Body of pancreas (tissue), 4 donors: ENCODE data around the gene ETS2. TPM values are rescaled to one million over a fixed set of nuclear protein-coding genes. Genes with fewer than 3 reads are reported as not detected.
A peak's percentile ranks its signal among the peaks of the same experiment; 100 is the strongest.

Source experiments
- ATAC-seq: fragments of 150-250 bp; one replicate; pipeline ENCODE4 v1.9.1; 2016
- DNase-seq, 4 donors: peaks; one replicate each; pipeline ENCODE4 v3.0.0-alpha.2; 2019
- H3K27ac ChIP-seq, 4 donors: fragments of 200-600 bp; sonication (generic); 1 replicate in 3 of 4; 2 replicates in 1 of 4; pipeline versions ENCODE4 v1.5.1 to v1.6.1; 2016 to 2019; ENCODE audit warnings: mild to moderate bottlenecking in 1 of 4, mixed read lengths in 1 of 4, moderate library complexity in 1 of 4
- H3K27me3 ChIP-seq, 2 donors: fragments of 200-600 bp; sonication (generic); one replicate each; pipeline ENCODE4 v1.6.0; 2016; ENCODE audit warnings: mild to moderate bottlenecking in 1 of 2
- H3K36me3 ChIP-seq, 2 donors: fragments of 200-600 bp; sonication (generic); replicated peaks in 1 of 2; 2 replicates each; pipeline ENCODE4 v1.5.1; 2016; ENCODE audit warnings: low read depth in 2 of 2; ENCODE audit not compliant: insufficient read depth in 1 of 2
- H3K4me1 ChIP-seq: fragments of 200-600 bp; sonication (generic); one replicate; pipeline ENCODE4 v1.6.0; 2016
- H3K4me3 ChIP-seq, 2 donors: fragments of 200-600 bp; sonication (generic); 1 replicate in 1 of 2; 2 replicates in 1 of 2; pipeline ENCODE4 v1.5.1; 2016 to 2019
- H3K9me3 ChIP-seq, 3 donors: fragments of 200-600 bp; sonication (generic); 1 replicate in 2 of 3; 2 replicates in 1 of 3; pipeline ENCODE4 v1.5.1; 2016
- POLR2A ChIP-seq, 3 donors: fragments of 450-650 bp; IDR thresholded peaks; one replicate each; pipeline ENCODE4 v1.6.1; 2016; ENCODE audit warnings: antibody characterized with exemption in 3 of 3, mild to moderate bottlenecking in 2 of 3
- WGBS, 2 donors: methylation state at CpG; one replicate each; pipeline ENCODE4 v1.1.5; 2017; 5-methylcytosine and 5-hydroxymethylcytosine counted together
- intact Hi-C: fragments of 100-400 bp; cut with DNase I; formaldehyde crosslinking; loops from one replicate; pipeline ENCODE4 v1.15.1; 2023
- total RNA-seq, 2 donors: library from RNA; depleted of rRNA; stranded (reverse); fragments of >200 nt; gene quantifications; one replicate each; pipeline ENCODE4 v1.1.0, GENCODE V29; 2016
- TF ChIP-seq, protein P1 (sequence below), 7 experiments: fragments of 450-650 bp in 4 of 7; fragments of 200-600 bp in 3 of 7; sonication (generic) in 3 of 7; IDR thresholded peaks; one replicate each; pipeline ENCODE4 v1.5.1; 2016 to 2019; ENCODE audit warnings: antibody characterized with exemption in 7 of 7

Gene ETS2
- total RNA-seq, 2 donors from 2014 or later, result 17.9 to 25.7 TPM

DNA sequence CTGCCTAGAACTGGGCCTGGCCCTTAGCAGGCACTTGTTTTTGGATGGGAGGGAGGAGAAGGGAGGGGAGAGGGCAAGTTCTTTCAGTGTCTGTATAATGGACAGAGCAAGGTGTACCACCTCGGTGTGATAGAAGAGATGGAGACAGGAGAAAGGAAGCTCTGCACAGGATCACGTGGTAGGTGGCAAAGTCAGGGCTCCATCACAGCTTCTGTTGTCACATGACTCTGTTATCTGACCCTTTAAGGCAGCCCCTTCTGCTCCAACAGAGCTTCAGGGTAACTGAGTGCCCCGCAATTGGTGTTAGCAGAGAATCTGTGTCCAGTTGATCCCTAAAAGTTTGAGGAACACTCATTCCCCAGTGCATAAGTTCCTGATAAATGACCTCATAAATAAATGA is 16.5 kb upstream of the ETS2 start:
- ATAC-seq, result no peak
- peak overlapping the region in 1 of 4 donors; percentile 88 for H3K27ac ChIP-seq
- DNase-seq, result no peak
- no peaks in the 10 kb centered on the region for H3K27me3 ChIP-seq
- no peaks in the 10 kb centered on the region for H3K9me3 ChIP-seq
- TF ChIP-seq, protein P1, sequence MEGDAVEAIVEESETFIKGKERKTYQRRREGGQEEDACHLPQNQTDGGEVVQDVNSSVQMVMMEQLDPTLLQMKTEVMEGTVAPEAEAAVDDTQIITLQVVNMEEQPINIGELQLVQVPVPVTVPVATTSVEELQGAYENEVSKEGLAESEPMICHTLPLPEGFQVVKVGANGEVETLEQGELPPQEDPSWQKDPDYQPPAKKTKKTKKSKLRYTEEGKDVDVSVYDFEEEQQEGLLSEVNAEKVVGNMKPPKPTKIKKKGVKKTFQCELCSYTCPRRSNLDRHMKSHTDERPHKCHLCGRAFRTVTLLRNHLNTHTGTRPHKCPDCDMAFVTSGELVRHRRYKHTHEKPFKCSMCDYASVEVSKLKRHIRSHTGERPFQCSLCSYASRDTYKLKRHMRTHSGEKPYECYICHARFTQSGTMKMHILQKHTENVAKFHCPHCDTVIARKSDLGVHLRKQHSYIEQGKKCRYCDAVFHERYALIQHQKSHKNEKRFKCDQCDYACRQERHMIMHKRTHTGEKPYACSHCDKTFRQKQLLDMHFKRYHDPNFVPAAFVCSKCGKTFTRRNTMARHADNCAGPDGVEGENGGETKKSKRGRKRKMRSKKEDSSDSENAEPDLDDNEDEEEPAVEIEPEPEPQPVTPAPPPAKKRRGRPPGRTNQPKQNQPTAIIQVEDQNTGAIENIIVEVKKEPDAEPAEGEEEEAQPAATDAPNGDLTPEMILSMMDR (IDR thresholded peaks at IDR 0.05), result no peak
- 76 to 93% methylated on average over 3 of the region's 3 CpGs for WGBS, 2 donors
- no peak overlapping the region for H3K4me3 ChIP-seq
- H3K4me1 ChIP-seq, result peaks cover 16% of the 10 kb centered on the region
- H3K36me3 ChIP-seq, result no peaks in the 10 kb centered on the region
- intact Hi-C loops, result no loop called here

DNA sequence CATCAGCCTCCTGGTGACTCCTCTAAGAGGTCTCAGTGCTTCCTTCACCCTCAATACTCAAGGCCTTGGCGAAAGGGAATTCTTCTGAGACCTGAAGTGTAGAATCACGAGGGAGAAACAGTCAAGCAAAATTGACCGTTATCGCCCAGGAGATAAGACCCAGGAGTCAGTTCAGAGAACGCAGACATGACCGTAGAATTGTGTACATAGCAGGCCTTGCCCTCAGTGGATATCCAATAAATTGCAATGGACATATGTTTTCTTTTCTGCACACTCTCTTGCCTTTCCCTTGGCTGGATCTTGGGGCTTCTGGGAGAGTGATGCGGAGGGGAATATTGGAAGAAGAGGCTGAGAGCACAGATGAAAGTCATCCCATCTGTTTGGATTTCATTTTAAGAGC is 15.7 kb upstream of the ETS2 start:
- H3K9me3 ChIP-seq, result no peaks in the 10 kb centered on the region
- peaks cover 23% of the 10 kb centered on the region for H3K4me1 ChIP-seq
- DNase-seq, result no peak
- H3K27ac ChIP-seq, result no peak overlapping the region
- no peaks in the 10 kb centered on the region for H3K27me3 ChIP-seq
- H3K4me3 ChIP-seq, result no peak overlapping the region
- TF ChIP-seq, protein P1 (IDR thresholded peaks at IDR 0.05), result no peak
- TF ChIP-seq POLR2A (IDR thresholded peaks at IDR 0.05), result no peak
- intact Hi-C loops, result no loop called here
- 72 to 78% methylated on average over 7 of the region's 7 CpGs for WGBS, 2 donors
- no peaks in the 10 kb centered on the region for H3K36me3 ChIP-seq
- no peak for ATAC-seq

DNA sequence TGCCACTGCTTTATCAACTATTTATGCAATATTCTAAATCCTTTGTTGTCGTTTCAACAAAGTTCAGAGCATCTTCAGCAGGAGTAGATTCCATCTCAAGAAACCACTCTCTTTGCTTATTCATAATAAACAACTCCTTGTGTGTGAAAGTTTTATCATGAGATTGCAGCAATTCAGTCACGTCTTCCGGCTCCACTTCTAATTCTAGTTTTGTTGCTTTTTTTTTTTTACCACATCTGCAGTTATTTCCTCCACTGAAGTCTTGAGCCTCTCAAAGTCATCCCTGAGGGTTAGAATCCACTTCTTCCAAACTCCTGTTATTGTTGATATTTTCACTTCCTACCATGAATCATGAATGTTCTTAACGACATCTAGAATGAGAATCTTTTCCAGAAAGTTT is 14.8 kb upstream of the ETS2 start:
- 61 to 76% methylated on average over 4 of the region's 4 CpGs for WGBS, 2 donors
- Histone ChIP-seq H3K4me3 (no peak overlapping the region), H3K4me1 (peaks cover 23% of the 10 kb centered on the region), H3K27ac (no peak overlapping the region), H3K27me3 (no peaks in the 10 kb centered on the region), H3K9me3 (no peaks in the 10 kb centered on the region), H3K36me3 (no peaks in the 10 kb centered on the region)
- no peak for TF ChIP-seq POLR2A (IDR thresholded peaks at IDR 0.05)
- TF ChIP-seq, protein P1 (IDR thresholded peaks at IDR 0.05), result no peak
- DNase-seq (no peak), ATAC-seq (no peak)
- intact Hi-C loops, result no loop called here

DNA sequence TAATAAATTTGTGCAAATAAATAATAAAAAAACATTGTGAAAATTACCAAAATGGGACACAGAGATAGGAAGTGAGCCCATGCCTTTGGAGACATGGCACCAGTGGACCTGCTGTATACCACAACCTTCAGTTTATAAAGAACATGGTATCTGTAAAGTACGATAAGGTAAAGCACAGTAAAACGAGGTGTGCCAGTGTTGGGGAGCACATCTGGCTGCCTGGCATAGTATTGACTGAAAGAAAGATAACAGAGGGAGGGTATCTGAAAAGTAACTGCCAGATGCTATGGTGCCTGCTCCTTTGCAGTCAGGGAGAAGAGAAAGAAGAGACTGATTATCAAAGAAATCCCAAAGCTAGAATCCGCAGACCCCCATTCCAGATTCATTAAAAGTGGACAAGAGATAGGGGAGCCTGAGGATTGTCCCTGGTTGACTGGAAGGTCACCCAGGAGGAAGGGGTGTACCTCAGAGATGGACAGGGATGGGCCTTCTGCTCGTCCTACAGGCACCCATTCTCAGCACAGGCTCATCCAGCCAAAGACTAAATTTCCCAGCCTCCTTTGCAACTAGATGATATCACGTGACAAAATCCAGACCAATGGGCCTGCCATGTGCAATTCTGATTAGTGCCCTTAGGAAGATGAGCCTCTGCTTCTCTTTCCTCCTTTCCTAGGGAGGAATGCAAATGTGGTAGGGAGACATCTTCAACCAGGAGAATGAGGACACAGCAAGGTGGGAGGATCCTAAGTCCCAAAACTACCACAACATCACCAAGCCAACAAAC is 12.9 kb upstream of the ETS2 start:
- no peaks in the 10 kb centered on the region for H3K27me3 ChIP-seq
- no peak overlapping the region for H3K4me3 ChIP-seq
- no peaks in the 10 kb centered on the region for H3K9me3 ChIP-seq
- H3K36me3 ChIP-seq, result no peaks in the 10 kb centered on the region
- ATAC-seq (no peak), DNase-seq (no peak)
- 71 to 77% methylated on average over 5 of the region's 5 CpGs for WGBS, 2 donors
- H3K4me1 ChIP-seq, result peaks cover 16% of the 10 kb centered on the region
- intact Hi-C loops, result no loop called here
- H3K27ac ChIP-seq, result no peak overlapping the region
- TF ChIP-seq, protein P1 (IDR thresholded peaks at IDR 0.05), result no peak
- TF ChIP-seq POLR2A (IDR thresholded peaks at IDR 0.05), result no peak
